GM21576 (cell line): Measurements from ENCODE around the gene NAALADL2.

Experiments
- ATAC-seq: cut with Tn5 transposase; IDR thresholded peaks from one replicate; pipeline ENCODE4 v1.9.1; 2021; ENCODE audit warnings: mild to moderate bottlenecking, moderate library complexity; ENCODE audit not compliant: unreplicated experiment

NAALADL2 gene

GRCh38 chr3:174960898-174961297 is 101.8 kb downstream of the NAALADL2 start:
- no peak for ATAC-seq

- no peak for ATAC-seq
Observed at GRCh38 chr3:174973465-174973864, 114.3 kb downstream of the NAALADL2 start.

- no peak for ATAC-seq
Observed at GRCh38 chr3:174986685-174987084, 127.6 kb downstream of the NAALADL2 start.

- ATAC-seq: no peak
Observed at GRCh38 chr3:175001091-175001490, 142.0 kb downstream of the NAALADL2 start.

DNA sequence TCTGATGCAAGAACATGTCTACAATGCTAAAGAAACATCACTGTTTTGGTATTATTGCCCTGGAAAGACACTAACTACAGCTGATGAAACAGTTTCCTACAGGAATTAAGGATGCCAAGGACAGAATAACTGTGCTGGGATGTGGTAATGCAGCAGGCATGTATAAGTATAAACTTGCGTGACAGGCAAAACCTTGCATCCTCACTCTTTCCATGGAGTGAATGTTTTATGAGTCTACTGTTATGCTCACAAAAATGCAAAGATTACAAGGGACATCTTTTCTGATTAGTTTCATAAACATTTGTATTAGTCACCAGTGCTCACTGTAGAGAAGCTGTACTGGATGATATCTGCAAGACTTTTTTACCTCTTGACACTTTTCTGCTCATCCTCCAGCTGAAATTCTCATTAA is 143.6 kb downstream of the NAALADL2 start:
- no peak for ATAC-seq

DNA sequence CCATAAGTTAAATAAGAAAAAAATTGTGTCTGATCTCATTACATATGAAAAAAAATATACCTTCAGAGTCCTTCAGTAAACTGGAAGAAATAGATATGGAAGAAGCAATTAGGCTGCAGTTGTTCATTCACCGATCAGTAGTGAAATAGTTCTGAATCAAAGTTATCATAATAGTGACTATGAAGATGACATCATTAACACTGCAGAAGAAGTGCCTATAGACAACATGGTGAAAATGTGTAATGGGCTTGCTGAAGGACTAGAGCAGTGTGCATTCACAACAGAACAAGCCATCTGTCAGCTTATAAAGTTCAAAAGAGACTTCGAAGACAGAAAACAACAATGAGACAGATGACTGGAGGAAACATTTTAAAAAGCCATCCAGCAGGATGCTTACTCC is 144.5 kb downstream of the NAALADL2 start:
- ATAC-seq: no peak

DNA sequence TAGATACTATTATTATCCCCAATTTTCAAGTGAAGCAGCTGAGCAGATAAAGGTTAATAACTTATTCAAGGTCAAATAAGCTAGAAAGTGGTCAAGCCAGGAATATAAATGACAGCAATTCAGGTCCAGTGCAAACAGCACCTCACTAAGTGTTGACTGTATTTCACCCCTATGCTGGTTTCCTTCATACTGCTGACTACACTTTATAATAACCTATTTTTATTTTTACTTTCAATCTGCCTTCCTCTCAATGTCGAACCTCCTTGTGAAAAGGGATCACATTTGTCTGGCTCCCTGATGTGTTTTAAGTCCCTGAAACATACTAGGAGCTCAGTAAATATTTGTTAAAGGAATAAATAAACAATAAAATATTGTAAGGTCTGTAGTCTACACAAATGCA is 146.1 kb downstream of the NAALADL2 start:
- no peak for ATAC-seq

DNA sequence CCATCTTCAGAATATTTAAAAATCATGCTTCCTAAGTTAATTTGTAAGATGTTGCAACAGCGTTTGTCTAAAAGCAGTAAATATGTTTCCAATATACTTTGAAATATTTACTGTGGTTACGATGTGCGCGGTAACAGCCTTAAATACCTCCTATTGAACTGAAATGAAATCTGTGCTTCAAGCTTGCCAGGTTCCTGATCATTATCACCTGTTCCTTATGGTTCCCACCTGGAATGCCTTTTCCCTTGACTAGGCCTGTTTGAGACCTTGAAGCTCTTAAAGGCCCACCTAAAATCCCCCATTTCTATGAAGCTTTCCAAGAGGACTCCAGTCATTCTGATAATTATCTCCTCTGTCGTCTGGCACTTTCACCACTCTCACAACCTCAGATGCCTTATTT is 146.7 kb downstream of the NAALADL2 start:
- ATAC-seq: no peak

- no peak for ATAC-seq
Observed at GRCh38 chr3:175007306-175007705, 148.2 kb downstream of the NAALADL2 start.

DNA sequence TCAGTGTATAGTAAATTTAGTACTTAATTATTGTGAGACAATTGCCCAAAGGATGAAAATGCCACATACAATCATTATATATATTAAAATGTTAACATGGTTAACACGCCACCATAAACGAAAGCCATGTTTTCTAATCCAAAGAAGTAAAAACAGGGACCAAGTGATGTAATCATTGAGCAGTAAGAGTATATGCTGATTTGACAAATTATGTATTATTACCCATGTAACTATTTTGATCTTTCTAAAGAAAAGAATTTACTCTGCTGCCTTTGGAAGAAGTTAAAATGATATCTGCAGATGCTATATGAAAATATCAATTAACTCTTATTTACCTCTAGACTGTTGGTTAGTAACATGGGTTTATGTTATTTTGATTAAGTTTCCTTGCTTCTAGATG is 150.2 kb downstream of the NAALADL2 start:
- ATAC-seq: no peak

DNA sequence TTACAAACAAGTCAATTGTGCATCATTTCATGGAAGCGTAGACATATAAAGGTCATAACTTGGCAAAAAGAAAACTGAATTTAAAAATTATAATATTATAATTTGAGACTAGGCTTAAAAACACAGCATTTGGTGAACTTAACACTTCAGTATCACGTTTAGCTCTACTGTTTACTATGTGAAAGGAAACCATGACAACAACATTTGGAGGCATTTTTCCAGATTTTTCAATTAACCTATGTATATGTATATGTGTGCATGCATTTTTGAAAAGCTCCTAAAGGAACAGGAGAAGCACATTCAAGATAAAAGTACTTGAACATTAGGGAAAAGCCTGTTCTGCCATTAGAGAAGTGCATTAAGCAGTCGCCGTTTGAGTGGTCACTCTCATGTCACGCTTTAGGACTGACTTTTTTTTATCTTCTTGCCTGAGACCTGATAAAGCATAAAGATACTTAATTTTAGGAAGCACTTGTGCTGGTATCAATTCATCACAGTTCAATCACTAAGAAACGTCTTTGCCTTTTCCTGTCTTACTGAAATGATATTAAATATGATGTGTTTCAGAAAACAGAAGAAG is 156.0 kb downstream of the NAALADL2 start:
- no peak for ATAC-seq

GRCh38 chr3:175018946-175019727 is 160.0 kb downstream of the NAALADL2 start:
- ATAC-seq: no peak

DNA sequence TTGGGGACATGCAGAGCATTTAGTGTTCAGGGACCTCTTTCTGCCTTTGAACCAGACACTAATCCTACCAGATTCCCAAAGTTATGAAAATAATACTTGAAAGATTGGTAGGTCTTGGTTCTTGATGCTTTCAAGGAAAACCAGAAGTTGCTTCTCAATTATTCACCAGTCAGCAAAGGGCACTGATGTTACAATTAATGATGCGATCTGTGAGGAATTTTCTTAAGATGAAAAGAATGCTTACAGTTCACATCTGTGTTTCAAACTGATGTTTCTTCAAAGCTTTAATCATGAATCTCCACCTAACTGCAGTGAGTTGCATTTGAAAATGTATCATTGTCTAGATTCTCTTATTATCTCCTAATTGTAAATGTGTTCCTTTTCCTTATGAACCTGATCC is 161.0 kb downstream of the NAALADL2 start:
- ATAC-seq: no peak

DNA sequence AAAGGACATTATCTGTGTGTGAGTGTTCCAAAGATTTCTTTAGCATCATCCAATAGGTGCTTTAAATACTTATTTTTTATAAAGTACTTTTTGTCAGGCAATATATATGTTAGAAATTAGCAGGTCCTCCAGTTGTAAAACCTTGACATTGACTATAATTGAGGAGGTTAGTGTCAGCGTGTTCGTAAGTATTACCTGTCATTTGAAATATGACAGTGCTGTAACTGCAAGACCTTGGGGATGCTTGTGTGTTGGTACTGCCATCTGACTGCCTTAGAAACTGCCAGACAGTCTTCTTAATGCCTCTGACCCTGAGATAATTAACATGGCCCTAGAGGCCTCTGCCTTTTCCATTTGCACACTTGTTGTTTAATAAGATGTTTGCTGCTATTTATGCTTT is 170.7 kb downstream of the NAALADL2 start:
- ATAC-seq: no peak

- ATAC-seq: no peak
Observed at GRCh38 chr3:175039875-175040274, 180.7 kb downstream of the NAALADL2 start.

DNA sequence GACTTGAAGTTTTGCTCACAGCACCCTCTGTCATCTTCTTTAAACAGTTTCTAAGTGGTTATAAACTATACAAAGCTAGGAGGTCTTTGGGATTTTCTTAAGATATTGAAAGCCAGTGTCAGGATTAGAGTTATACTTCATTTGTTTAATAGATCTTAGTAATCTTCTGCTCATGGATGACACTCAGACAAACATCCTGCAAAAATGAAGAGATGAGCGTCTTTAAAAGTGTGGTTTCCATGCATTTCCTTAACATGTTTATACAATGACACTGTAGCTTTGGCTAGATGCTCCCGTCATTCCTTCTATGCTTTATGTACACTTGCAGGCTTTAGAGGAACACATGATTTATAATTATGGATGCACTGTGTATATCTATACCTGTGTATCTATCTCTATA is 182.2 kb downstream of the NAALADL2 start:
- no peak for ATAC-seq

DNA sequence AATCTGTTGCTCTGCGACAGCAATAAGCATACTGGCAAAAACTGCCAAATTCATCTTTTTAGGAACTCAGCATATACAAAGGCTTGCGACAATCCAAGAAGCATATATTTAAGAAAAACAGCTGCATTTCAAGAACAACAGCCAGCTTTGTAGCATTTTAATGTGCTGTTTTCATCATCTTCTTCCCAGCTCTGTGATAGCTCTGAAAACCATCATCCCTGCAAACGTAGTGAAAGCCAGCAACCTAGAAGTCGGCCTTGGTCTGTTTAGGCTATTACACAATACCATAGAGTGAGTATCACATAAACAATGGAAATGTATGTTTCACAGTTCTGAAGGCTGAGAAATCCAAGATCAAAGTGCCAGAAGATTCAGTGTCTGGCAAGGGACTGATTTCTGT is 187.5 kb downstream of the NAALADL2 start:
- no peak for ATAC-seq

DNA sequence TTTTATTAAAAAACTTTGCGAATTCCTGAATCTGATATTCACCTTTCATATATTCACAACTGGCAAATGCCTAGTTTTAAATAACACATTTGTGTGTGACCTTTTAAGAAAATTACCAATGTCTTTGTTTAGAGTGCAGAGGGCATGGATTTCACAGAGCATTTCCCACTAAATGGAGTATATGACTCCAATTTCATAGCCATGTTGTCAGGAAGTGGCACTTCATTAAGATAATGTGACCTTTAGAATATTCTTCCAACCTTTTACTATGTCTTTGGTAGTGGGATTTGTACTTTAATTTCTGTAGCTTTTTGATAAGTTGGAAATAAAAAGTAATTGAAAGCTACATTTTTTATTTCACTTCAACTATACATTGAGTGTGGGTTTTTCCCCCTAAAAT is 188.7 kb downstream of the NAALADL2 start:
- ATAC-seq: no peak

DNA sequence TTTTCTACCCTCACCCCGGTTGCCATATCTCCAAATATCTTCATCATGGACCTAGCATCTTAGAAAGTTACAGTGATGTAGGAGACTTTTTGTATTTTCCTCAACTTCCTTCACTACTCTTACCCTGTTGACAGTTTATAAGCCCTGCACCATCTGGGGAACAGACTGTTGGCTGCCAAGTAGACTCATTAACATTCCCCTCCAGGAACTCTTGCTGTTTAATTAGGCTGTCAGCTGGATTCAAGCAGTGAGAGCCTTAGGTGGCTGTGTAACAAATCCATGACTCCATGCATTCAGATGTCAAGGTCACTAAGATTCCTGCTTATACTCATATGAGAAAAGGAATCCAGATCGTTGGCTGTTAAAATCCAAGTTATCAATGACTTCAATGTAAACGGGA is 198.3 kb downstream of the NAALADL2 start:
- ATAC-seq: no peak

GRCh38 chr3:175059788-175060187 is 200.7 kb downstream of the NAALADL2 start:
- no peak for ATAC-seq

- no peak for ATAC-seq
Observed at GRCh38 chr3:175065497-175065896, 206.4 kb downstream of the NAALADL2 start.

GRCh38 chr3:175066617-175067415 is 207.7 kb downstream of the NAALADL2 start:
- ATAC-seq: no peak
